Mesenteric fat pad (tissue), 1 donor: ENCODE results near the gene ABCB11. TPM values are rescaled to one million over a fixed set of nuclear protein-coding genes. Genes with fewer than 3 reads are reported as not detected.

Experiments used
- DNase-seq: peaks from one replicate; pipeline ENCODE4 v3.0.0-alpha.2; 2020; ENCODE audit warnings: low spot score
- total RNA-seq: library from RNA; stranded (reverse); fragmentation: NEBNext Ultra II Directional; extraction: Animal tissue kit (Norgen Biotek cat#: 25700); gene quantifications from one replicate; pipeline ENCODE4 v1.2.1, GENCODE V29; 2021
- donor health status: DM: yes; HTN: yes; CAD: no.

Gene ABCB11
- total RNA-seq, 1 donor from 2014 or later = 0.06 TPM

GRCh38 chr2:168978461-168978861 lies 52.7 kb downstream of the ABCB11 start:
- DNase-seq = no peak

GRCh38 chr2:168977608-168978007 lies 53.5 kb downstream of the ABCB11 start:
- no peak for DNase-seq

GRCh38 chr2:168976034-168976654 lies 55.0 kb downstream of the ABCB11 start:
- DNase-seq = no peak

- no peak for DNase-seq
Measured at GRCh38 chr2:168974428-168974827, 56.7 kb downstream of the ABCB11 start.

- no peak for DNase-seq
Measured at GRCh38 chr2:168971261-168971660, 59.9 kb downstream of the ABCB11 start.

GRCh38 chr2:168970711-168971233 lies 60.4 kb downstream of the ABCB11 start:
- DNase-seq = no peak

- no peak for DNase-seq
Measured at GRCh38 chr2:168969865-168970264, 61.3 kb downstream of the ABCB11 start.

- no peak for DNase-seq
Measured at GRCh38 chr2:168968342-168968741, 62.8 kb downstream of the ABCB11 start.

GRCh38 chr2:168964251-168964807 lies 66.8 kb downstream of the ABCB11 start:
- no peak for DNase-seq

- DNase-seq = no peak
Measured at GRCh38 chr2:168962636-168963035, 68.5 kb downstream of the ABCB11 start.

GRCh38 chr2:168961450-168962229 lies 69.5 kb downstream of the ABCB11 start:
- DNase-seq = no peak

- no peak for DNase-seq
Measured at GRCh38 chr2:168956392-168956791, 74.7 kb downstream of the ABCB11 start.

GRCh38 chr2:168955321-168955720 lies 75.8 kb downstream of the ABCB11 start:
- DNase-seq = no peak

- DNase-seq = no peak
Measured at GRCh38 chr2:168954256-168954655, 76.9 kb downstream of the ABCB11 start.

- no peak for DNase-seq
Measured at GRCh38 chr2:168952424-168952823, 78.7 kb downstream of the ABCB11 start.

GRCh38 chr2:168951871-168952270 lies 79.3 kb downstream of the ABCB11 start:
- no peak for DNase-seq

GRCh38 chr2:168949324-168949723 lies 81.8 kb downstream of the ABCB11 start:
- DNase-seq = no peak

GRCh38 chr2:168948621-168949212 lies 82.4 kb downstream of the ABCB11 start:
- no peak for DNase-seq

GRCh38 chr2:168945508-168945907 lies 85.6 kb downstream of the ABCB11 start:
- DNase-seq = no peak

- no peak for DNase-seq
Measured at GRCh38 chr2:168944065-168944464, 87.1 kb downstream of the ABCB11 start.

- no peak for DNase-seq
Measured at GRCh38 chr2:168941297-168941696, 89.8 kb downstream of the ABCB11 start.

- no peak for DNase-seq
Measured at GRCh38 chr2:168939918-168940317, 91.2 kb downstream of the ABCB11 start.
